ENCODE data around the gene DUOXA1. TPM values are rescaled to one million over a fixed set of nuclear protein-coding genes. Genes with fewer than 3 reads are reported as not detected.

Gene DUOXA1
- total RNA-seq, 1 donor, result 0.36 TPM

- Histone ChIP-seq H3K79me2 (ENCODE audit: insufficient read depth, low read length) (peaks cover 2% of the 10 kb centered on the region), H3K4me1 (ENCODE audit: insufficient read depth, low read length) (peaks cover 13% of the 10 kb centered on the region), H3K27me3 (ENCODE audit: insufficient read depth, low read length) (no peaks in the 10 kb centered on the region), H3K4me3 (ENCODE audit: insufficient read depth, low read length) (no peak overlapping the region), H3K4me2 (ENCODE audit: insufficient read depth, low read length) (no peak overlapping the region), H4K20me1 (ENCODE audit: insufficient read depth, low read length) (no peaks in the 10 kb centered on the region), H3K36me3 (ENCODE audit: insufficient read depth, low read length) (no peaks in the 10 kb centered on the region), H3K27ac (ENCODE audit: low read depth, low read length) (peak overlapping the region; percentile 74), H2AFZ (ENCODE audit: low read length) (no peak overlapping the region), H3K9me3 (ENCODE audit: low read depth, low read length) (no peaks in the 10 kb centered on the region)
- DNase-seq (ENCODE audit: insufficient read length, low spot score, missing footprints), result peak; percentile 58
- TF ChIP-seq, protein P1, sequence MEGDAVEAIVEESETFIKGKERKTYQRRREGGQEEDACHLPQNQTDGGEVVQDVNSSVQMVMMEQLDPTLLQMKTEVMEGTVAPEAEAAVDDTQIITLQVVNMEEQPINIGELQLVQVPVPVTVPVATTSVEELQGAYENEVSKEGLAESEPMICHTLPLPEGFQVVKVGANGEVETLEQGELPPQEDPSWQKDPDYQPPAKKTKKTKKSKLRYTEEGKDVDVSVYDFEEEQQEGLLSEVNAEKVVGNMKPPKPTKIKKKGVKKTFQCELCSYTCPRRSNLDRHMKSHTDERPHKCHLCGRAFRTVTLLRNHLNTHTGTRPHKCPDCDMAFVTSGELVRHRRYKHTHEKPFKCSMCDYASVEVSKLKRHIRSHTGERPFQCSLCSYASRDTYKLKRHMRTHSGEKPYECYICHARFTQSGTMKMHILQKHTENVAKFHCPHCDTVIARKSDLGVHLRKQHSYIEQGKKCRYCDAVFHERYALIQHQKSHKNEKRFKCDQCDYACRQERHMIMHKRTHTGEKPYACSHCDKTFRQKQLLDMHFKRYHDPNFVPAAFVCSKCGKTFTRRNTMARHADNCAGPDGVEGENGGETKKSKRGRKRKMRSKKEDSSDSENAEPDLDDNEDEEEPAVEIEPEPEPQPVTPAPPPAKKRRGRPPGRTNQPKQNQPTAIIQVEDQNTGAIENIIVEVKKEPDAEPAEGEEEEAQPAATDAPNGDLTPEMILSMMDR (IDR thresholded peaks at IDR 0.05; ENCODE audit: extremely low read depth, low read depth, low read length), result no peak
These were observed 33.8 kb upstream of the DUOXA1 start for GRCh38 chr15:45163508-45163856.

- Histone ChIP-seq H2AFZ (ENCODE audit: low read length) (peak overlapping the region; percentile 71), H3K9me3 (ENCODE audit: low read depth, low read length) (no peaks in the 10 kb centered on the region), H3K4me1 (ENCODE audit: insufficient read depth, low read length) (peaks cover 18% of the 10 kb centered on the region), H3K4me3 (ENCODE audit: insufficient read depth, low read length) (no peak overlapping the region), H3K79me2 (ENCODE audit: insufficient read depth, low read length) (peaks cover 2% of the 10 kb centered on the region), H4K20me1 (ENCODE audit: insufficient read depth, low read length) (no peaks in the 10 kb centered on the region), H3K27me3 (ENCODE audit: insufficient read depth, low read length) (no peaks in the 10 kb centered on the region), H3K4me2 (ENCODE audit: insufficient read depth, low read length) (peak overlapping the region; percentile 53), H3K36me3 (ENCODE audit: insufficient read depth, low read length) (no peaks in the 10 kb centered on the region), H3K27ac (ENCODE audit: low read depth, low read length) (peak overlapping the region; percentile 74)
- TF ChIP-seq, protein P1 (IDR thresholded peaks at IDR 0.05; ENCODE audit: extremely low read depth, low read depth, low read length), result peak; percentile 99
- DNase-seq (ENCODE audit: insufficient read length, low spot score, missing footprints), result peak; percentile 99
These were observed 33.3 kb upstream of the DUOXA1 start for GRCh38 chr15:45162771-45163507.

DNA sequence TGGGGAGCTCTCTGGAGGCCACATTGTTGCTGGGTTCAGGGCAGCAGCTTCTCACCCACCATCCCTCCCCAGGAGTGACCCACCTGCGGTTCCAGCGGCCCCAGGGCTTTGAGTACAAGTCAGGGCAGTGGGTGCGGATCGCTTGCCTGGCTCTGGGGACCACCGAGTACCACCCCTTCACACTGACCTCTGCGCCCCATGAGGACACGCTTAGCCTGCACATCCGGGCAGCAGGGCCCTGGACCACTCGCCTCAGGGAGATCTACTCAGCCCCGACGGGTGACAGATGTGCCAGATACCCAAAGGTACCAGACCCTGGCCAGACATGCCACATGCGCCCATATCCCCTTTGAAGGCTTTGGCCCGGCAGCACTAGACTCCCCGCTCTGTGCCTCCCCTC, 32.0 kb upstream of the DUOXA1 start:
- TF ChIP-seq, protein P1 (IDR thresholded peaks at IDR 0.05; ENCODE audit: extremely low read depth, low read depth, low read length), result no peak
- Histone ChIP-seq H3K27me3 (ENCODE audit: insufficient read depth, low read length) (no peaks in the 10 kb centered on the region), H3K36me3 (ENCODE audit: insufficient read depth, low read length) (no peaks in the 10 kb centered on the region), H3K4me1 (ENCODE audit: insufficient read depth, low read length) (peaks cover 31% of the 10 kb centered on the region), H3K79me2 (ENCODE audit: insufficient read depth, low read length) (peaks cover 2% of the 10 kb centered on the region), H3K27ac (ENCODE audit: low read depth, low read length) (peak overlapping the region; percentile 74), H2AFZ (ENCODE audit: low read length) (no peak overlapping the region), H3K9me3 (ENCODE audit: low read depth, low read length) (no peaks in the 10 kb centered on the region), H3K4me3 (ENCODE audit: insufficient read depth, low read length) (no peak overlapping the region), H3K4me2 (ENCODE audit: insufficient read depth, low read length) (no peak overlapping the region), H4K20me1 (ENCODE audit: insufficient read depth, low read length) (no peaks in the 10 kb centered on the region)
- no peak for DNase-seq (ENCODE audit: insufficient read length, low spot score, missing footprints)

DNA sequence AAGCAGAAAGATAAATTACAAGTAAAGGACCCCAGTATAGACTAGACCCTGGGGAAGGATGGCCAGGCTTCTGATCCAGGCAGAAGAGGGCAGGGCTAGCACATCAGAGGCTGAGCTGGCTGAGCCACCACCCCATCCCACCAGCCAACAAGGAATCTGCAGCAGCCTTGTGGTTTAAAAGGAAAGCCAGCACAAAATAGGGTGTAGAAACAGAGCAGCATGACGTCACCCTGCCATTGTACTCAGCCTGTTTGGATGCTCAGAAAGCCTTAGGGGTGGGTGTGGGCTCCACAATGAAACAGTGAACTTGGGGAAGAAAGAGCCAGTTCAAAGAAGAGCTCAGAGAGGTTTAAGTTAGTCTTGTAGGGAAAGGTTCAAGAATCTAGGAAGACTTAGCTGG, 28.3 kb upstream of the DUOXA1 start:
- H3K4me1 ChIP-seq (ENCODE audit: insufficient read depth, low read length), result peaks cover 27% of the 10 kb centered on the region
- H3K79me2 ChIP-seq (ENCODE audit: insufficient read depth, low read length), result peaks cover 2% of the 10 kb centered on the region
- peak overlapping the region; percentile 94 for H3K27ac ChIP-seq (ENCODE audit: low read depth, low read length)
- peak overlapping the region; percentile 35 for H2AFZ ChIP-seq (ENCODE audit: low read length)
- no peaks in the 10 kb centered on the region for H3K36me3 ChIP-seq (ENCODE audit: insufficient read depth, low read length)
- H3K9me3 ChIP-seq (ENCODE audit: low read depth, low read length), result no peaks in the 10 kb centered on the region
- peak; percentile 97 for DNase-seq (ENCODE audit: insufficient read length, low spot score, missing footprints)
- TF ChIP-seq, protein P1 (IDR thresholded peaks at IDR 0.05; ENCODE audit: extremely low read depth, low read depth, low read length), result no peak
- no peaks in the 10 kb centered on the region for H4K20me1 ChIP-seq (ENCODE audit: insufficient read depth, low read length)
- H3K4me2 ChIP-seq (ENCODE audit: insufficient read depth, low read length), result peak overlapping the region; percentile 36
- H3K27me3 ChIP-seq (ENCODE audit: insufficient read depth, low read length), result no peaks in the 10 kb centered on the region
- H3K4me3 ChIP-seq (ENCODE audit: insufficient read depth, low read length), result no peak overlapping the region
